HL-60 (cell line): Measurements from ENCODE around the gene PTGS1.

Source experiments
- CTCF ChIP-seq: IDR thresholded peaks from one replicate; pipeline ENCODE4 v1.5.1; 2011; ENCODE audit warnings: low read length, control low read depth, inconsistent platforms; ENCODE audit not compliant: insufficient read depth
- GABPA ChIP-seq: IDR thresholded peaks from 2 replicates; pipeline ENCODE4 v1.6.1; 2012; ENCODE audit warnings: low read depth
- POLR2AphosphoS5 ChIP-seq: IDR thresholded peaks from 2 replicates; pipeline ENCODE4 v1.6.1; 2012; ENCODE audit warnings: low read depth
- REST ChIP-seq: IDR thresholded peaks from 2 replicates; pipeline ENCODE4 v1.6.1; 2012; ENCODE audit warnings: low read depth; ENCODE audit not compliant: insufficient replicate concordance
- SPI1 ChIP-seq: IDR thresholded peaks from 2 replicates; pipeline ENCODE4 v1.6.1; 2012; ENCODE audit warnings: low read depth, mild to moderate bottlenecking, borderline replicate concordance

DNA sequence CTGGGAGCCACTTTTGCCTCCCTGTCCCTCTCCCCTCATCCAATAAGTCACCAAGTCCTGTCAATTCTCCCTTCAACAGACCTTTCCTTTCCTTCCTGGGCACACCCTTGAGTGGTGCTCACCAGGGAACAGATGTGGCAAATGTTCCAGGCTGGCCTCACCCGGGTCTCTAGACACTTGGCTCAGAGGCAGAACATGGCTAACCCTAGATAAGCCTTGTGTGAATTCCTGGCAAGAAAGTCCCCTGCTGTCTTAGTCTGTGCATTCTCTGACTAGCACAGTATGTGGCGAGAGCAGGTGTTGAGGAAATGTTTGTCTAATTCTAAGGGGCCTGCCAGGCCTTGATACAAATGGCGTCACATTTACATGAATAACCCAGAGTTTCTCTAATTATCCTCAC is 41.2 kb upstream of the PTGS1 start:
- TF ChIP-seq POLR2AphosphoS5 (no peak), REST (no peak), CTCF (no peak), SPI1 (no peak), GABPA (no peak)
